HG02610 (cell line): ENCODE data around the gene FAM153A.
"Not testable (repeated sequence)": the region's sequence is repeated elsewhere in the genome, so short reads cannot be mapped to it uniquely, and the experiment has no call there.

Experiments used
- ATAC-seq: cut with Tn5 transposase; IDR thresholded peaks from one replicate; pipeline ENCODE4 v1.9.1; 2021; ENCODE audit warnings: mild to moderate bottlenecking, moderate library complexity; ENCODE audit not compliant: unreplicated experiment

The FAM153A gene

GRCh38 chr5:177782792-177783633, at the start of gene FAM153A:
Gene FAM153A, minus strand, starts transcription at chr5:177782899.
- not testable (repeated sequence) for ATAC-seq

- not testable (repeated sequence) for ATAC-seq
Observed at GRCh38 chr5:177832287-177832686, 49.6 kb upstream of the FAM153A start.

GRCh38 chr5:177826073-177826472, 43.4 kb upstream of the FAM153A start:
- ATAC-seq: not testable (repeated sequence)

DNA sequence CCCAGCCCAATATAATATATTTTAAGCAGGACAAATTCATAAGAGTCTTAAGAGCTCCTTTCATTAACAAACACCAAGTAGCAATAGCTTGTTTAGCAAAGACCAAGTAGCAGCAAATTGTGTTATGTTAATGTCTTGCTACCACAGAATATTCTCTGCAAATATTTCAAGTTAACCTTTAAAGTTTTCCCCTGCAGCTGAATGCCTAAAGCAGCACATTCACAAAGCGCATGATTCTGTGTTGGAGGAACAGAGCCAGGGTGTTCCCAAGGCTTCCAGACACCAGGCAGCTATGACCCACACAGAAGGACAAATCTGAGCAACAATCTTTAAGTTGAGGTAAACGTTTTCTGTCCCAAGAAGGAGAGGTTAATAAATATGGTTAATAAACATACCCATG, 42.1 kb upstream of the FAM153A start:
- not testable (repeated sequence) for ATAC-seq

DNA sequence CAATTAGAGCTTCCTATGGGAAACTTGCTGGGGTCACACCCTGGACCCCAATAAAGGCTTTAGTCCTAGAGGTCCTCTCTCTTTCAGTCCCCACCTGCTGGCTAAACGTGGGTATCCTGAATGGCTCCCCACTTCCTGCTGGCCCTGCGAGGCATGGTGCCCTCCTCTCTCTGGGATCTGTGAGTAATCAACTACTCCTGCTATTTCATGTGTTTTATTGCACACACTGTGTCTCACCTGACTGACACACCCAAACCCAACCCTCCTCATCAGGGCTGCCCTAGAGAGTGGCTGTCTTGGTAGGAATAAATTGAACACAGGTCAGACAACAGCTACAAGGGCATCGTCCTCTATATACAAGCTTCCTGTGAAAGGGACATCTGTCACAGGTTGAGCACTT, 39.8 kb upstream of the FAM153A start:
- ATAC-seq: not testable (repeated sequence)

DNA sequence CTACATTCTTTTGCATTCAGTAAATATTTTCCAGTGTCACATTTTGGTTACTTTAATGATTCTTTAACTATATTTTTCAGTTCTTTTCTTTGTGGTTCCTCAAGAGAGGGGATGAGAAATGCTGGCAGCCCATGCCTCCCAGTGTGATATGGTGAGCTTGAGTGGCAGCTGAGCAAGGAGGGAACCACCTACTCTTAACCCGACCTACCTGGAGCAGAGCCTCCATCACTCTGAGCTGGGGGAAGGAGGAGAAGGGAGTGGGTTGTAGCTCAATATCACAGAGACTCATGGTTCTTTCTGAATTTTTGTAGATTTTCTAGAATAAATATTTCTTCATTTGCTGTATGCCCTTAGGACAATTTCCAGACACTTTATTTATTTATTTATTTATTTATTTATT, 37.0 kb upstream of the FAM153A start:
- ATAC-seq: not testable (repeated sequence)

DNA sequence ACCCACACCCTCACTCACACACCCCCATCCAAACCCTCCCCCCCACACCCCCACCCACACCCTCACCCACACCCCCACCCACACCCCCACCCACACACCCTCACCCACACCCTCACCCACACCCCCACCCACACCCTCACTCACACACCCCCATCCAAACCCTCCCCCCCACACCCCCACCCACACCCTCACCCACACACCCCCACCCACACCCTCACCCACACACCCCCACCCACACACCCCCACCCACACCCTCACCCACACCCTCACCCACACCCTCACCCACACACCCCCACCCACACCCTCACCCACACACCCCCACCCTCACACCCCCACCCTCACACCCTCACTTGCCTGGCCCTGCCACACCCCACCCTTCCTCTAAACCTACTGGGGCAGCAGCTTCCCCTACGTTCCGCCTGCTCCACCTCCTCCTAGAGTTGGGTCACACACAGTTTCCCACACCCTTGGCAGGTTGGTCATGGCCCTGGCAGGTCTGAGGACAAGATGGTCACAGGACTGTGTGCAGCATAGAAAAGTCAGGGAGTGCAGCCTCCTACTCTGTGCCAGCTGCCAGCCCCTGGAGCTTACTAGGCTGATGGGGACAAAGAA, 30.2 kb upstream of the FAM153A start:
- not testable (repeated sequence) for ATAC-seq

- not testable (repeated sequence) for ATAC-seq
Observed at GRCh38 chr5:177812160-177812743, 29.6 kb upstream of the FAM153A start.

GRCh38 chr5:177809209-177809913, 26.7 kb upstream of the FAM153A start:
- not testable (repeated sequence) for ATAC-seq

DNA sequence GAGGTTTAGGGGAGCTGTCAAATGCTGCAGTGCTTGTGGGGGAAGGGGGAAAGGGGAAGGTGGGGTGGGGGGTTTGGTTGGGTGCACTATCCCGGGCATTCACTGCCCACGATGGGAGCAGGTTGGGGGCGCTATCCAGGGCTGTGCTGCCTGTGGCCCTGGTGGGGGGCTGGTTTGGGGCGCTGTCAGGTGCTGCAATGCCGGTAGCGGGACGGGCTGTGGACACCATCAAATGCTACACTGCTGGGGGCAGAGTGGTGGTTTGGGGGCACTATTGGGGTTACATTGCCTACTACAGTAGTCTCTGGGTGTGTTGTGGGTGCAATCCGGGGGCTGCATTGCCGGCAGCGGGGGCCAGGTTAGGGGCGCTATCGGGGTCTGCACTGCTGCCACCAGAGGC, 25.7 kb upstream of the FAM153A start:
- not testable (repeated sequence) for ATAC-seq

DNA sequence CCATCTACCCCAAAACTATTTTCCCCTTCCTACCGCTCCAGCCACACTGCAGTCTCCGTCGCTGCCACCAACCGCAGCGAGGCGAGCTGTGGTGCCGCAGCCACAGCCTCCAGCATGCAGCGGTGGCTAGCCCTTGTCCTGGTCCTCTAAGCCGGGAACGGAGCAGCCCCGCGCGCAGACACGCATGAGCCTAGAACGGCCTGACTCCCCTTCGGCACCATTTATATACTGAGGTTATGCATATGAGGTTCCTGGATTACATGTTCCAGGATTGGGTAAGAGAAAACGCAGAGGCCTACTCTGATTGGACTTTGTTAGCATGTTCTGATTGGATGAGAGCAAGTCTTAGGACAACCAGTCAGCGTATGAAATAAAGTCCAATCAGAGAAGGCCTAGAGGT, 24.6 kb upstream of the FAM153A start:
- not testable (repeated sequence) for ATAC-seq

DNA sequence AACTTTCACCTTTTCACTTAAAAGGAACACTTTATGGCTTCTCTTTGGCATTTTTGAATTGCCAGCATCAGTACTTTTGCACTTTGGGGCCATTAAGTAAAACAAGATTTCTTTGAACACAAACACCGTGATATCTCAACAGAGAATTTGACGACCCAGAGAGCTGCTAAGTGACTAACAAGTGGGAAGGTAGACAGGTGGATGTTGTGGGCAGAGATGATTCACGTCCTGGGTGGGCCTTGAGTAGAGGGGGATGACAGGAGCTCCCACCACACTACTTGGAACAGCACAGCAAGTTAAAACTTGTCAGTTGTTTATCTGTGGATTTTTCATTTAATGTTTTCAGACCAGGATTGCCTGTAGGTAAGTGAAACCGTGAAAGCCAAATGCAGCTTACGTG, 18.7 kb upstream of the FAM153A start:
- ATAC-seq: not testable (repeated sequence)

- ATAC-seq: not testable (repeated sequence)
Observed at GRCh38 chr5:177798237-177798840, 15.6 kb upstream of the FAM153A start.

GRCh38 chr5:177793272-177793671, 10.6 kb upstream of the FAM153A start:
- ATAC-seq: not testable (repeated sequence)

DNA sequence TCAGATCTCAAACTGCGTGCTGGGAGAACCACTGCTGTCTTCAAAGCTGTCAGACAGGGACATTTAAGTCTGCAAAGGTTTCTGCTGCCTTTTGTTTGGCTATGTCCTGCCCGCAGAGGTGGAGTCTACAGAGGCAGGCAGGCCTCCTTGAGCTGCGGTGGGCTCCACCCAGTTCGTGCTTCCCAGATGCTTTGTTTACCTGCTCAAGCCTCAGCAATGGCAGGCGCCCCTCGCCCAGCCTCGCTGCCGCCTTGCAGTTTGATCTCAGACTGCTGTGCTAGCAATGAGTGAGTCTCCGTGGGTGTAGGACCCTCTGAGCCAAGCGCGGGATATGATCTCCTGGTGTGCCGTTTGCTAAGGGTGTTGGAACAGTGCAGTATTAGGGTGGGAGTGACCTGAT, 8.9 kb upstream of the FAM153A start:
- ATAC-seq: not testable (repeated sequence)

GRCh38 chr5:177782169-177782568, 530 bp downstream of the FAM153A start:
- ATAC-seq: not testable (repeated sequence)

DNA sequence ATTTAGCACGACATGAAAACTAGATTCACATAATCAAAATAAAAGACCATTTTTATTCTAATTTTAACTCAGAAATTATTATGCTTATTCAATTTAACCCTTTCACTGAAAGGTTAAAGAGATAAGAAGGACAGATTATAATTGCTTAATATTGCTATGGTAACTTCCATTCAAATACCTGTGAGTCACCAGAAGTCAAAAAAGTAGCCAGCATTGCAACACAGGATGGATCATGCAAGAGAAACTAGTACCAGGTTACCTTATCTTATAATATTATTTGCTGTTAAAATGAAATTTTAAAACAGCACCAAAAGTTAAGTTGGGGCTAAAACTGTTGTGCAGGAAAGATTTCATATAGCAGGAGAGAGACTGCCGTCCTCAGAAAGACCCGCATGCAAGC, 11.5 kb downstream of the FAM153A start:
- ATAC-seq: not testable (repeated sequence)

- ATAC-seq: not testable (repeated sequence)
Observed at GRCh38 chr5:177770646-177771045, 12.1 kb downstream of the FAM153A start.

GRCh38 chr5:177763737-177764508, 18.8 kb downstream of the FAM153A start:
- ATAC-seq: not testable (repeated sequence)

DNA sequence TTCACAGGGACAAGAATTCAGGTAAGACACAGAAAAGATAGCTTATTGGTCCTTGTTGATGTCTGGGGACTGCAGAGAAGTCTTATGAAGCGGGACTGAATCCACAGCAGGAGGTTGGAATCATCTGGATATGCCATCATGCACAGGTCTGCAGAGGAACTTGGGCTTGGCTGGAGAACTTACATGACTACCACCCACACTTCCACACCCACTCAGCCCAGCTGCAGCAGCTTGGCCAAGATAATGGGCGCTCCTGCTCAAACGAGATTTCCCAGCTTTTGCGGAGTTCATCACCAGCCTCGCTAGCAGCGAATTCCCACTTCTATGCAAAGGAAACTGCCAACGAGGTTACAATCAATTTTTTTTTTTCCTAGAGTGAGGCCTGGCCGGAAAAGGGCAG, 21.7 kb downstream of the FAM153A start:
- ATAC-seq: not testable (repeated sequence)
